ENCODE data around the gene KRTAP19-8. TPM values are rescaled to one million over a fixed set of nuclear protein-coding genes. Genes with fewer than 3 reads are reported as not detected.

The KRTAP19-8 gene
- total RNA-seq, 1 donor from 2014 or later: not detected

DNA sequence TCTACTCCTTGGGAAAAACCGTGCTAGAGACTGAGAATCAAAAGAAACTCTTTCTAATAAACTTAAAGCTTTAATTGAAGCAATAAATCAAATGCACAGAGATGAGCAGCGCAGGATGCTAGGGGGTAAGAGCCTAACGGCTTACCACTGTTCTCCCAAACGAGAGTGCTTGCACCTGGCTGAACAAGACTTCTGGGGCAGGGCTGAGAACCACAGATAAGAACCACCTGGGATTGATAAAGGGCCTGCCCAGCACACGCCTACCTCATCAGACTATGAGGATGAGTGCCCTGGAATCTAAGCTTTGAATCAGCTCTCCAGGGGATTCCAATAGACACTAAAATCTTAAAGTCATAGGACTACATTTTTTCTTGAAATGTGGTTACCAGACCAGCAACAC, 43.3 kb downstream of the KRTAP19-8 start:
- Mint-ChIP-seq H3K27ac (ENCODE audit: unreplicated experiment) (no peak overlapping the region), H3K4me3 (ENCODE audit: unreplicated experiment) (no peak overlapping the region), H3K4me1 (ENCODE audit: low read depth, unreplicated experiment) (no peaks in the 10 kb centered on the region), H3K27me3 (ENCODE audit: low read depth, unreplicated experiment) (no peaks in the 10 kb centered on the region), H3K36me3 (ENCODE audit: low read depth, unreplicated experiment) (no peaks in the 10 kb centered on the region), H3K9me3 (ENCODE audit: unreplicated experiment) (no peaks in the 10 kb centered on the region)
- no peak overlapping the region for H3K9ac ChIP-seq (ENCODE audit: low read length)
- no peak overlapping the region for H3K4me2 ChIP-seq (ENCODE audit: low read length)
- H4K20me1 ChIP-seq (ENCODE audit: insufficient read depth, low read length): no peaks in the 10 kb centered on the region
- H3K4me3 ChIP-seq (ENCODE audit: insufficient read depth, low read depth, low read length): no peak overlapping the region
- no peak for TF ChIP-seq EZH2 (IDR thresholded peaks at IDR 0.05; ENCODE audit: insufficient read depth, low read length)
- TF ChIP-seq, protein P1, sequence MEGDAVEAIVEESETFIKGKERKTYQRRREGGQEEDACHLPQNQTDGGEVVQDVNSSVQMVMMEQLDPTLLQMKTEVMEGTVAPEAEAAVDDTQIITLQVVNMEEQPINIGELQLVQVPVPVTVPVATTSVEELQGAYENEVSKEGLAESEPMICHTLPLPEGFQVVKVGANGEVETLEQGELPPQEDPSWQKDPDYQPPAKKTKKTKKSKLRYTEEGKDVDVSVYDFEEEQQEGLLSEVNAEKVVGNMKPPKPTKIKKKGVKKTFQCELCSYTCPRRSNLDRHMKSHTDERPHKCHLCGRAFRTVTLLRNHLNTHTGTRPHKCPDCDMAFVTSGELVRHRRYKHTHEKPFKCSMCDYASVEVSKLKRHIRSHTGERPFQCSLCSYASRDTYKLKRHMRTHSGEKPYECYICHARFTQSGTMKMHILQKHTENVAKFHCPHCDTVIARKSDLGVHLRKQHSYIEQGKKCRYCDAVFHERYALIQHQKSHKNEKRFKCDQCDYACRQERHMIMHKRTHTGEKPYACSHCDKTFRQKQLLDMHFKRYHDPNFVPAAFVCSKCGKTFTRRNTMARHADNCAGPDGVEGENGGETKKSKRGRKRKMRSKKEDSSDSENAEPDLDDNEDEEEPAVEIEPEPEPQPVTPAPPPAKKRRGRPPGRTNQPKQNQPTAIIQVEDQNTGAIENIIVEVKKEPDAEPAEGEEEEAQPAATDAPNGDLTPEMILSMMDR (IDR thresholded peaks at IDR 0.05; ENCODE audit: insufficient read depth, low read depth, low read length): no peak
- FAIRE-seq (no peak), DNase-seq (ENCODE audit: low read depth) (no peak)
- H3K36me3 ChIP-seq (ENCODE audit: insufficient read depth, low read length): no peaks in the 10 kb centered on the region
- no peaks in the 10 kb centered on the region for H3K79me2 ChIP-seq (ENCODE audit: insufficient read depth, low read length)
- no peak overlapping the region for H2AFZ ChIP-seq (ENCODE audit: low read depth, low read length)
- no peaks in the 10 kb centered on the region for H3K4me1 ChIP-seq (ENCODE audit: insufficient read depth, low read length)
- no peaks in the 10 kb centered on the region for H3K27me3 ChIP-seq (ENCODE audit: insufficient read depth, low read length)
- H3K27ac ChIP-seq (ENCODE audit: low read depth, low read length): no peak overlapping the region
- no peaks in the 10 kb centered on the region for H3K9me3 ChIP-seq (ENCODE audit: insufficient read depth, low read depth, low read length)

DNA sequence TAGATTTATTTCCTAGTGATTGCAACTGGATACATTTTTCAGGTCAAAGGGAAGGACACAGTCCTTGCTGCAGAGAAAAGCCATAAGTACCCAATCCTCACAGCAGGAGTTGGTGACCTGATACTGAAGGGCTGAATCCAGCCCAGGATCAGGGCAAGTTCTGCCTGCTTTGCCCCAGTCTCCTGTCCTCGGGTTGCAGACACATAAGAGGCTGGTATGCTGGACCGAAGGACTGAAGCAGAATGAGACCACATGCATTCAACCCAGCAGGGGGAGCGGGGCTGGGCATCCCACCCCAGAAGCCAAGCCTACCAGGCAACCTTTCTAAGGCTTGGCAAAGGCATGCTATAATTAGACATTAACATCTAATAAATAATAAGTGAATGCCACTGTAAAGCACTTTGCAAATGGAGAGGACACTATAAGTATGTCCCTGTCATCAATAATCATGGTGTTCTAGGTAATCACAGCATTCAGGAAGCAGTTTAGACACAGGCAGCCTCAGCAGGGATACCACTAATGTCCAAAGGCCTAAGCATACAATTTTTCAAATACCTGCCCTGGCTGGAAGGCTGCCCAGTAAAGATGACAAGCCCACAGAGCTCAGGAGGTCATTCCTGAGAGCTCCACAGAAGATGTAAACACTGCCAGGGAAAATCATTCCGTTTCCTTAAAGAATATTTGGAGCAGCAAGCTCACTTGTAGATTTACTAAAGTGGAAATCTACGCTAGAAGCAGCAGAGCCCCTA, 47.6 kb downstream of the KRTAP19-8 start:
- Histone ChIP-seq H3K9me3 (ENCODE audit: insufficient read depth, low read depth, low read length) (no peaks in the 10 kb centered on the region), H3K79me2 (ENCODE audit: insufficient read depth, low read length) (no peaks in the 10 kb centered on the region), H3K4me1 (ENCODE audit: insufficient read depth, low read length) (no peaks in the 10 kb centered on the region), H3K4me2 (ENCODE audit: low read length) (no peak overlapping the region), H3K9ac (ENCODE audit: low read length) (no peak overlapping the region), H4K20me1 (ENCODE audit: insufficient read depth, low read length) (no peaks in the 10 kb centered on the region), H3K27ac (ENCODE audit: low read depth, low read length) (no peak overlapping the region), H2AFZ (ENCODE audit: low read depth, low read length) (no peak overlapping the region), H3K36me3 (ENCODE audit: insufficient read depth, low read length) (no peaks in the 10 kb centered on the region), H3K4me3 (ENCODE audit: insufficient read depth, low read depth, low read length) (no peak overlapping the region), H3K27me3 (ENCODE audit: insufficient read depth, low read length) (no peaks in the 10 kb centered on the region)
- H3K36me3 Mint-ChIP-seq (ENCODE audit: low read depth, unreplicated experiment): no peaks in the 10 kb centered on the region
- H3K4me1 Mint-ChIP-seq (ENCODE audit: low read depth, unreplicated experiment): no peaks in the 10 kb centered on the region
- no peak for TF ChIP-seq EZH2 (IDR thresholded peaks at IDR 0.05; ENCODE audit: insufficient read depth, low read length)
- TF ChIP-seq, protein P1 (IDR thresholded peaks at IDR 0.05; ENCODE audit: insufficient read depth, low read depth, low read length): no peak
- DNase-seq (ENCODE audit: low read depth) (no peak), FAIRE-seq (no peak)
- H3K27me3 Mint-ChIP-seq (ENCODE audit: low read depth, unreplicated experiment): peaks cover 2% of the 10 kb centered on the region
- H3K4me3 Mint-ChIP-seq (ENCODE audit: unreplicated experiment): no peak overlapping the region
- H3K27ac Mint-ChIP-seq (ENCODE audit: unreplicated experiment): no peak overlapping the region
- H3K9me3 Mint-ChIP-seq (ENCODE audit: unreplicated experiment): no peaks in the 10 kb centered on the region

DNA sequence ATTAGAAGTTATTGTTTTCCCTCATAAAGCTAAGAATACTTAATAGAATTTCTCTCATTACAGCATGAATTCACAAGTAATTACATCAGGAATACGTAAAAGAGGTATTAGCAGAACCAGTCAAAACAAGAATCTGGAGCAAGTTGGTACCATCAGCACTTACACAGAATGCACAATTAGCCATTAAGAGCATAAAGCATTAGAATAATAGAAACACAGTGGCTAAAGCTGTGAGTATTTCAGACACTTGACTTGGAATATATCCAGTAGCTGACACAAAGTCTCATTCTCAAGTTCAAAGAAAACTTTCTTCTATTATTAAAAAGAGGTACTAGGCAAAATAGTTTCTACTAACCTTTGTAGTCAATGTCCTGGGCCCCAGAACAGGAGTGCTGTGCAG, 49.6 kb downstream of the KRTAP19-8 start:
- Mint-ChIP-seq H3K36me3 (ENCODE audit: low read depth, unreplicated experiment) (no peaks in the 10 kb centered on the region), H3K9me3 (ENCODE audit: unreplicated experiment) (no peaks in the 10 kb centered on the region), H3K27me3 (ENCODE audit: low read depth, unreplicated experiment) (peaks cover 2% of the 10 kb centered on the region), H3K4me1 (ENCODE audit: low read depth, unreplicated experiment) (no peaks in the 10 kb centered on the region), H3K4me3 (ENCODE audit: unreplicated experiment) (no peak overlapping the region), H3K27ac (ENCODE audit: unreplicated experiment) (no peak overlapping the region)
- Histone ChIP-seq H3K36me3 (ENCODE audit: insufficient read depth, low read length) (no peaks in the 10 kb centered on the region), H3K4me3 (ENCODE audit: insufficient read depth, low read depth, low read length) (no peak overlapping the region), H3K27ac (ENCODE audit: low read depth, low read length) (no peak overlapping the region), H3K9ac (ENCODE audit: low read length) (no peak overlapping the region), H3K4me1 (ENCODE audit: insufficient read depth, low read length) (no peaks in the 10 kb centered on the region), H3K4me2 (ENCODE audit: low read length) (no peak overlapping the region), H3K27me3 (ENCODE audit: insufficient read depth, low read length) (no peaks in the 10 kb centered on the region), H2AFZ (ENCODE audit: low read depth, low read length) (no peak overlapping the region), H3K9me3 (ENCODE audit: insufficient read depth, low read depth, low read length) (no peaks in the 10 kb centered on the region), H3K79me2 (ENCODE audit: insufficient read depth, low read length) (no peaks in the 10 kb centered on the region), H4K20me1 (ENCODE audit: insufficient read depth, low read length) (no peaks in the 10 kb centered on the region)
- DNase-seq (ENCODE audit: low read depth) (no peak), FAIRE-seq (no peak)
- no peak for TF ChIP-seq EZH2 (IDR thresholded peaks at IDR 0.05; ENCODE audit: insufficient read depth, low read length)
- TF ChIP-seq, protein P1 (IDR thresholded peaks at IDR 0.05; ENCODE audit: insufficient read depth, low read depth, low read length): no peak
